GM23248 (cell line): ENCODE results near the gene ADAMTSL2. TPM values are rescaled to one million over a fixed set of nuclear protein-coding genes. Genes with fewer than 3 reads are reported as not detected.

Source experiments
- DNase-seq: peaks from one replicate; pipeline ENCODE4 v3.0.0-alpha.2; 2015
- H2AFZ ChIP-seq: fragments of 200-600 bp; sonication (generic); 2 replicates; pipeline ENCODE4 v1.6.1; 2016; ENCODE audit warnings: antibody characterized with exemption
- H3F3A ChIP-seq: fragments of 200-600 bp; sonication (generic); 2 replicates; pipeline ENCODE4 v1.6.1; 2016; ENCODE audit warnings: mild to moderate bottlenecking, antibody characterized with exemption, mixed run types; ENCODE audit not compliant: insufficient read depth
- H3K27ac ChIP-seq: fragments of 200-600 bp; sonication (generic); 2 replicates; pipeline ENCODE4 v1.5.1; 2016; ENCODE audit warnings: mild to moderate bottlenecking
- H3K27me3 ChIP-seq: fragments of 200-600 bp; sonication (generic); replicated peaks from 2 replicates; pipeline ENCODE4 v1.6.1; 2016; ENCODE audit warnings: mild to moderate bottlenecking; ENCODE audit not compliant: insufficient read depth
- H3K36me3 ChIP-seq: fragments of 200-600 bp; sonication (generic); 2 replicates; pipeline ENCODE4 v1.6.1; 2016; ENCODE audit warnings: low read depth, mild to moderate bottlenecking
- H3K4me1 ChIP-seq: fragments of 200-600 bp; sonication (generic); 2 replicates; pipeline ENCODE4 v1.6.1; 2016; ENCODE audit warnings: mild to moderate bottlenecking; ENCODE audit not compliant: insufficient read depth
- H3K4me2 ChIP-seq: fragments of 200-600 bp; sonication (generic); one replicate; pipeline ENCODE4 v1.6.1; 2016; ENCODE audit warnings: mild to moderate bottlenecking; ENCODE audit not compliant: unreplicated experiment
- H3K4me3 ChIP-seq: fragments of 200-600 bp; sonication (generic); 2 replicates; pipeline ENCODE4 v1.5.1; 2016; ENCODE audit warnings: mild to moderate bottlenecking
- H3K79me2 ChIP-seq: fragments of 200-600 bp; sonication (generic); 2 replicates; pipeline ENCODE4 v1.6.1; 2016; ENCODE audit warnings: mild to moderate bottlenecking; ENCODE audit not compliant: insufficient read depth
- H3K9ac ChIP-seq: fragments of 200-600 bp; sonication (generic); 2 replicates; pipeline ENCODE4 v1.6.1; 2016; ENCODE audit warnings: mild to moderate bottlenecking
- H3K9me2 ChIP-seq: fragments of 200-600 bp; sonication (generic); 2 replicates; pipeline ENCODE4 v1.6.1; 2016; ENCODE audit warnings: mixed run types, mild to moderate bottlenecking, moderate library complexity; ENCODE audit not compliant: insufficient read depth
- H3K9me3 ChIP-seq: fragments of 200-600 bp; sonication (generic); one replicate; pipeline ENCODE4 v1.6.1; 2017; ENCODE audit warnings: low read depth
- H4K20me1 ChIP-seq: fragments of 200-600 bp; sonication (generic); 2 replicates; pipeline ENCODE4 v1.6.0; 2016; ENCODE audit not compliant: insufficient read depth
- EZH2 ChIP-seq: fragments of 200-600 bp; sonication (generic); IDR thresholded peaks from 2 replicates; pipeline ENCODE4 v1.6.1; 2018; ENCODE audit warnings: antibody characterized with exemption, mild to moderate bottlenecking; ENCODE audit not compliant: insufficient read depth, poor library complexity, severe bottlenecking
- EZH2phosphoT487 ChIP-seq: fragments of 200-600 bp; sonication (generic); IDR thresholded peaks from 2 replicates; pipeline ENCODE4 v1.6.1; 2018; ENCODE audit warnings: antibody characterized with exemption, moderate library complexity, mild to moderate bottlenecking, low read depth; ENCODE audit not compliant: insufficient read depth
- WGBS, 2 experiments: methylation state at CpG; one replicate each; pipeline ENCODE4 v1.1.6; 2015 to 2017; ENCODE audit warnings: low lambda C conversion rate in 2 of 2, low coverage in 1 of 2; ENCODE audit errors: missing lambda C conversion rate in 2 of 2; 5-methylcytosine and 5-hydroxymethylcytosine counted together
- in situ Hi-C: fragments of 300-500 bp; cut with MboI; formaldehyde crosslinking; loops from 2 replicates; pipeline ENCODE4 v1.15.0; 2020
- polyA plus RNA-seq: library from polyadenylated mRNA; unstranded; fragments of >200 nt; fragmentation: Nextera tagmentation; extraction: Ambion mirVana; gene quantifications from 2 replicates; pipeline ENCODE4 v1.2.1, GENCODE V29; 2016
- total RNA-seq: library from RNA; depleted of rRNA; stranded (reverse); fragments of >200 nt; shearing (Covaris generic); gene quantifications from 2 replicates; pipeline ENCODE4 v1.2.3, GENCODE V29; 2014

Gene ADAMTSL2
- total and polyA plus RNA-seq, 2 experiments from 2014 or later = 0.11 TPM; not detected in 1

DNA sequence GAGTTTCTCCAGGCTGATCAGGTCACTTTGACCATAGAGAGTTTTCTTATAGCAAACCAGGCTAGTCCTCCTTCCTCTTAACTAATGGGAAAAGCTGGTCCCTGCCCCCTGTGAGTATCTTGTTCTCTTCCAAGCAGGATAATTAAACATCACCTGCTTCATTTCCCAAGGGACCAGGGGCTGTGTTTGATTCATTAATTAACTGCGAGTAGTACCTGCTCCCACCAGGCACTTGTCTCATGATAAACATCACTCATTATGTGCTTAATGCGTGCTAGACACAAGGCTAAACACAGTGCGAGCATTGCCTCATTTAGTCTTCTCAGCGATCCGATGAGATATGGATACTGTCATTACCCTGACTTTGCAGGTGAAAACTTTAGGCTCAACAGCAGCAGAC lies 76.3 kb downstream of the ADAMTSL2 start:
- H3K27ac ChIP-seq = no peak overlapping the region
- in situ Hi-C loops = no loop called here
- H3K36me3 ChIP-seq = no peaks in the 10 kb centered on the region
- no peaks in the 10 kb centered on the region for H3K9me3 ChIP-seq
- H3F3A ChIP-seq = no peaks in the 10 kb centered on the region
- H3K4me2 ChIP-seq = no peak overlapping the region
- H3K27me3 ChIP-seq = peaks cover 56% of the 10 kb centered on the region
- no peaks in the 10 kb centered on the region for H3K9me2 ChIP-seq
- H4K20me1 ChIP-seq = no peaks in the 10 kb centered on the region
- no peak overlapping the region for H2AFZ ChIP-seq
- 45 to 50% methylated on average over 5 of the region's 5 CpGs for WGBS, 2 experiments
- H3K4me1 ChIP-seq = no peaks in the 10 kb centered on the region
- TF ChIP-seq EZH2 (no peak), EZH2phosphoT487 (no peak)
- no peak for DNase-seq
- H3K9ac ChIP-seq = no peak overlapping the region
- H3K4me3 ChIP-seq = no peak overlapping the region
- H3K79me2 ChIP-seq = no peaks in the 10 kb centered on the region

GRCh38 chr9:133612051-133612450 lies 77.5 kb downstream of the ADAMTSL2 start:
- Histone ChIP-seq H3K4me2 (no peak overlapping the region), H3K9ac (no peak overlapping the region), H3F3A (no peaks in the 10 kb centered on the region), H3K4me1 (no peaks in the 10 kb centered on the region), H3K4me3 (no peak overlapping the region), H3K36me3 (no peaks in the 10 kb centered on the region), H3K9me3 (no peaks in the 10 kb centered on the region), H3K79me2 (no peaks in the 10 kb centered on the region), H2AFZ (no peak overlapping the region), H3K9me2 (no peaks in the 10 kb centered on the region), H3K27ac (no peak overlapping the region), H3K27me3 (peaks cover 51% of the 10 kb centered on the region), H4K20me1 (no peaks in the 10 kb centered on the region)
- in situ Hi-C loops = no loop called here
- TF ChIP-seq EZH2 (no peak), EZH2phosphoT487 (no peak)
- DNase-seq = no peak
- 30 to 36% methylated on average over 9 of the region's 9 CpGs for WGBS, 2 experiments

DNA sequence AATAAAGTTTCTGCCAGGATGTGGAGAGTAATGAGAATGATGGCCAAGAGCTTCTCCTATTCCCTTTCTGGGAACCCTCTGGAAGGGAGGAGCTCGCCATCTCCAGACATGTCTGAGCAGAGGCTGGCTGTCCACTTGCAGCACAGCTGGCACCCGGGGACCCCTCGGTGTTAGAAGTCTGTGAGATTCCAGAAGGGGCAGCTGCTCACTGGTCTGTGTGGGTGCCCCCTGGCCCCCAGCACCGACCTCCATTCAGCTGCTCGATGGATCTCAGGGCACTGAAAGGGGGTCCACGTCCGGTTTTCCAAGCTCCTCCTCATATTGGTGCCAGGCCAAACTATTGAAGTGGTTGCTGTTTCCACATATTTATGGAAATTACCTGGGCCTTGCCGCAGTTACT lies 78.3 kb downstream of the ADAMTSL2 start:
- no peaks in the 10 kb centered on the region for H3K36me3 ChIP-seq
- TF ChIP-seq EZH2phosphoT487 (no peak), EZH2 (no peak)
- in situ Hi-C loops = no loop called here
- no peak overlapping the region for H3K9ac ChIP-seq
- H3K79me2 ChIP-seq = no peaks in the 10 kb centered on the region
- H3K4me1 ChIP-seq = no peaks in the 10 kb centered on the region
- H3K4me3 ChIP-seq = no peak overlapping the region
- H3K4me2 ChIP-seq = no peak overlapping the region
- H4K20me1 ChIP-seq = no peaks in the 10 kb centered on the region
- peaks cover 46% of the 10 kb centered on the region for H3K27me3 ChIP-seq
- H2AFZ ChIP-seq = no peak overlapping the region
- no peak for DNase-seq
- H3K9me2 ChIP-seq = no peaks in the 10 kb centered on the region
- whole genome bisulfite sequencing, 2 experiments = 31 to 42% methylated on average over 8 of the region's 8 CpGs
- H3K9me3 ChIP-seq = no peaks in the 10 kb centered on the region
- no peaks in the 10 kb centered on the region for H3F3A ChIP-seq
- H3K27ac ChIP-seq = no peak overlapping the region

DNA sequence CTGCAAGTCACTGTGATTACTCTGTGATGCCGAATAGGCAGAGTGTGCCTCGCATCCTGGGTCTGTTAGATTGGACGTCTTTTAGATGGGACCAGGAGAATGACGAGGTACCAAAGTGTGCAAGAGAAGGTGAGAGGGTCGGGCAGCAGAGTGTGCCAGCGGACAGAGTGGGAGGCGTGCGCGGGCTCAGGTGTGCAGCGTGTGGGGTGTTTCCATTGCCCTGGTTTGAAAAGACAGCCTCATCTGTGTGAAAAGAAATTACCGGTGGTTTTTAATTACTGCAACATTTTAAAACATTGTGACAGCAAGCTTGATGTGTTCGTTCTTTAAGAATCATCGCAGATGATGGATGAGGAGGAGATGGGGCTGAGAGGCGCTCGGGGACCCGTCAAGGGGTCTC lies 78.9 kb downstream of the ADAMTSL2 start:
- H3F3A ChIP-seq = no peaks in the 10 kb centered on the region
- H3K79me2 ChIP-seq = no peaks in the 10 kb centered on the region
- no peaks in the 10 kb centered on the region for H3K4me1 ChIP-seq
- no peak for TF ChIP-seq EZH2
- no peak for TF ChIP-seq EZH2phosphoT487
- no peak overlapping the region for H3K27ac ChIP-seq
- no peaks in the 10 kb centered on the region for H3K9me2 ChIP-seq
- in situ Hi-C loops = no loop called here
- DNase-seq = no peak
- 52 to 53% methylated on average over 16 of the region's 16 CpGs for WGBS, 2 experiments
- no peaks in the 10 kb centered on the region for H3K9me3 ChIP-seq
- no peak overlapping the region for H3K9ac ChIP-seq
- no peak overlapping the region for H3K4me2 ChIP-seq
- H4K20me1 ChIP-seq = no peaks in the 10 kb centered on the region
- H3K4me3 ChIP-seq = no peak overlapping the region
- peaks cover 46% of the 10 kb centered on the region for H3K27me3 ChIP-seq
- no peak overlapping the region for H2AFZ ChIP-seq
- no peaks in the 10 kb centered on the region for H3K36me3 ChIP-seq

DNA sequence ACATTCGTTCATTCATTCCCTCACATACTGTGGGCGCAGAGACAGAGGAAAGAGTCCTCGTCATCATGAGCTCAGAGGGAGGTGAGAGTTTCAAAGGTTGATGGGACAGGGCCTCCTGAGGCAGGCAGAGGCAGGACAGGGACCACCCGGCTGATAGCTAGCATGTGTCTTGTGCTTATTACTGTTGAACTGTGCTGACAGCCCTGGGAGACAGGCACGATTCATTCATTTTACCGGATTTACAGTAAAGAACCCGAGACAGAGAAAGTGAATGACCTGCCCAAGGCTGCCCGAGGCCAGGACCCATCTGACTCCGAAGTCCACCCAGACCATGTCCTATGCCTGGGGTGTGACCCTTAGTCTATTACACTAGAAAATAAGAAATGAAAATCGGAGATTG lies 79.6 kb downstream of the ADAMTSL2 start:
- no peak for TF ChIP-seq EZH2phosphoT487
- TF ChIP-seq EZH2 = no peak
- H3K4me1 ChIP-seq = no peaks in the 10 kb centered on the region
- no peak overlapping the region for H3K9ac ChIP-seq
- no peaks in the 10 kb centered on the region for H3K9me3 ChIP-seq
- H3F3A ChIP-seq = no peaks in the 10 kb centered on the region
- H3K27me3 ChIP-seq = peaks cover 52% of the 10 kb centered on the region
- H3K27ac ChIP-seq = no peak overlapping the region
- no peak overlapping the region for H2AFZ ChIP-seq
- WGBS, 2 experiments = 21 to 31% methylated on average over 10 of the region's 10 CpGs
- H3K9me2 ChIP-seq = no peaks in the 10 kb centered on the region
- H4K20me1 ChIP-seq = no peaks in the 10 kb centered on the region
- no peak overlapping the region for H3K4me2 ChIP-seq
- no peaks in the 10 kb centered on the region for H3K79me2 ChIP-seq
- in situ Hi-C loops = no loop called here
- H3K4me3 ChIP-seq = no peak overlapping the region
- no peak for DNase-seq
- H3K36me3 ChIP-seq = no peaks in the 10 kb centered on the region
